Neural cell (in vitro differentiated cells): Measurements from ENCODE around the gene RPRD1A. TPM values are rescaled to one million over a fixed set of nuclear protein-coding genes. Genes with fewer than 3 reads are reported as not detected.

Source experiments
- H2AFZ ChIP-seq: fragments of 200-600, 300-800 bp; sonication (generic), shearing (Covaris generic); 2 replicates; pipeline ENCODE4 v1.6.0; 2014; ENCODE audit warnings: low read depth, mild to moderate bottlenecking, antibody characterized with exemption, low read length, moderate library complexity
- H3F3A ChIP-seq: fragments of 200-600 bp; shearing (Covaris generic); 2 replicates; pipeline ENCODE4 v1.6.1; 2016; ENCODE audit warnings: mild to moderate bottlenecking, moderate library complexity, mixed read lengths, antibody characterized with exemption, low read length; ENCODE audit not compliant: insufficient read depth, poor library complexity, severe bottlenecking
- H3K27ac ChIP-seq: fragments of 200-600, 300-800 bp; sonication (generic), shearing (Covaris generic); 2 replicates; pipeline ENCODE4 v1.5.1; 2014; ENCODE audit warnings: mild to moderate bottlenecking, low read length, moderate library complexity
- H3K27me3 ChIP-seq: fragments of 300-800, 200-600 bp; sonication (generic), shearing (Covaris generic); 2 replicates; pipeline ENCODE4 v1.6.0; 2014; ENCODE audit warnings: mild to moderate bottlenecking, low read depth, low read length, moderate library complexity; ENCODE audit not compliant: insufficient read depth
- H3K36me3 ChIP-seq: fragments of 300-800, 200-600 bp; sonication (generic), shearing (Covaris generic); 2 replicates; pipeline ENCODE4 v1.5.1; 2014; ENCODE audit warnings: mild to moderate bottlenecking, antibody characterized with exemption, low read length, moderate library complexity; ENCODE audit not compliant: insufficient read depth
- H3K4me2 ChIP-seq: fragments of 300-800, 200-600 bp; sonication (generic), shearing (Covaris generic); 2 replicates; pipeline ENCODE4 v1.6.0; 2014; ENCODE audit warnings: mild to moderate bottlenecking, low read length
- H3K4me3 ChIP-seq: fragments of 300-800, 200-600 bp; sonication (generic), shearing (Covaris generic); 2 replicates; pipeline ENCODE4 v1.5.1; 2014; ENCODE audit warnings: mild to moderate bottlenecking, low read length, moderate library complexity
- H3K79me2 ChIP-seq: fragments of 200-600 bp; shearing (Covaris generic); replicated peaks from 2 replicates; pipeline ENCODE4 v1.6.0; 2014; ENCODE audit warnings: mild to moderate bottlenecking, low read length, moderate library complexity; ENCODE audit not compliant: insufficient read depth
- H3K9ac ChIP-seq: fragments of 300-800, 200-600 bp; sonication (generic), shearing (Covaris generic); 2 replicates; pipeline ENCODE4 v1.6.1; 2016; ENCODE audit warnings: mild to moderate bottlenecking, low read length, mixed read lengths
- H3K9me2 ChIP-seq: fragments of 200-600 bp; shearing (Covaris generic); 2 replicates; pipeline ENCODE4 v1.6.1; 2016; ENCODE audit warnings: mild to moderate bottlenecking, low read length, mixed read lengths; ENCODE audit not compliant: insufficient read depth
- H3K9me3 ChIP-seq: fragments of 200-600, 300-800 bp; sonication (generic), shearing (Covaris generic); 2 replicates; pipeline ENCODE4 v1.6.1; 2016; ENCODE audit warnings: mild to moderate bottlenecking, mixed run types, low read length, moderate library complexity, mixed read lengths
- H4K20me1 ChIP-seq: fragments of 200-600 bp; shearing (Covaris generic); 2 replicates; pipeline ENCODE4 v1.6.1; 2016; ENCODE audit warnings: mild to moderate bottlenecking, mixed run types; ENCODE audit not compliant: insufficient read depth
- EP300 ChIP-seq: fragments of 450-650 bp; conservative IDR thresholded peaks from 2 replicates; pipeline ENCODE4 v1.6.1; 2014; ENCODE audit warnings: antibody characterized with exemption, mild to moderate bottlenecking, moderate library complexity; ENCODE audit not compliant: poor library complexity, severe bottlenecking
- EZH2 ChIP-seq: fragments of 200-600, 300-800 bp; shearing (Covaris generic), sonication (generic); IDR thresholded peaks from 2 replicates; pipeline ENCODE4 v1.6.1; 2014; ENCODE audit warnings: antibody characterized with exemption, low read length, borderline replicate concordance, mild to moderate bottlenecking; ENCODE audit not compliant: insufficient read depth, poor library complexity, severe bottlenecking
- MXI1 ChIP-seq: fragments of 450-650 bp; conservative IDR thresholded peaks from 2 replicates; pipeline ENCODE4 v1.6.1; 2014; ENCODE audit warnings: antibody characterized with exemption, mild to moderate bottlenecking; ENCODE audit not compliant: poor library complexity, severe bottlenecking
- POLR2AphosphoS5 ChIP-seq: IDR thresholded peaks from 2 replicates; pipeline ENCODE4 v1.6.1; 2012
- RAD21 ChIP-seq: fragments of 450-650 bp; conservative IDR thresholded peaks from 2 replicates; pipeline ENCODE4 v1.6.1; 2014; ENCODE audit warnings: antibody characterized with exemption, mild to moderate bottlenecking, moderate library complexity
- REST ChIP-seq: IDR thresholded peaks from 2 replicates; pipeline ENCODE4 v1.6.1; 2012; ENCODE audit warnings: borderline replicate concordance
- SMC3 ChIP-seq: fragments of 450-650 bp; conservative IDR thresholded peaks from 2 replicates; pipeline ENCODE4 v1.6.1; 2014; ENCODE audit warnings: antibody characterized with exemption, mild to moderate bottlenecking, moderate library complexity; ENCODE audit not compliant: poor library complexity
- TAF1 ChIP-seq: IDR thresholded peaks from 2 replicates; pipeline ENCODE4 v1.6.1; 2012; ENCODE audit warnings: low read depth
- polyA plus RNA-seq: library from polyadenylated mRNA; depleted of rRNA; stranded (reverse); fragments of >200 nt; gene quantifications from 2 replicates; pipeline ENCODE4 v1.2.3, GENCODE V29; 2014
- TF ChIP-seq, protein P1 (sequence below): fragments of 450-650 bp; IDR thresholded peaks from 2 replicates; pipeline ENCODE4 v1.5.1; 2014; ENCODE audit warnings: antibody characterized with exemption, mild to moderate bottlenecking, moderate library complexity; ENCODE audit not compliant: poor library complexity, severe bottlenecking

Gene RPRD1A
- polyA plus RNA-seq, 1 donor from 2014 or later = 129 TPM

DNA sequence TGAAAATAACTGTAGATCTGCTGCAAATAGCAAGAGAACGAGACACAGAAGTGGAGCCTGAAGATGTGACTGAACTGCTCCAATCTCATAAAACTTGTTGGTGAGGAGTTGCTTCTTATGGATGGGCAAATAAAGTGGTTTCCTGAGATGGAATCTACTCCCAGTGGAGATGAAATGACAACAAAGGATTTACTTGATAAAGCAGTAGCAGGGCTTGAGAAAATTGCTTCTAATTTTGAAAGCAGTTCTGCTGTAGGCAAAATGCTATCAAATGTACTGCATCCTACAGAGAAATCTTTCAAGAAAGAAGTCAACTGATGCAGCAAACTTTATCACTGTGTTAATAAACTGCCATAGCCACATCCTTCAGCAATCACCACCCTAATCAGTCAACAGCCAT, 44.0 kb downstream of the RPRD1A start:
- no peaks in the 10 kb centered on the region for H4K20me1 ChIP-seq
- no peak overlapping the region for H3K4me2 ChIP-seq
- no peak overlapping the region for H3K27ac ChIP-seq
- H3K4me3 ChIP-seq = no peak overlapping the region
- no peaks in the 10 kb centered on the region for H3K9me3 ChIP-seq
- no peak overlapping the region for H2AFZ ChIP-seq
- TF ChIP-seq POLR2AphosphoS5 (no peak), MXI1 (no peak), SMC3 (no peak), RAD21 (no peak), TAF1 (no peak), EP300 (no peak), EZH2 (no peak), REST (no peak)
- TF ChIP-seq, protein P1, sequence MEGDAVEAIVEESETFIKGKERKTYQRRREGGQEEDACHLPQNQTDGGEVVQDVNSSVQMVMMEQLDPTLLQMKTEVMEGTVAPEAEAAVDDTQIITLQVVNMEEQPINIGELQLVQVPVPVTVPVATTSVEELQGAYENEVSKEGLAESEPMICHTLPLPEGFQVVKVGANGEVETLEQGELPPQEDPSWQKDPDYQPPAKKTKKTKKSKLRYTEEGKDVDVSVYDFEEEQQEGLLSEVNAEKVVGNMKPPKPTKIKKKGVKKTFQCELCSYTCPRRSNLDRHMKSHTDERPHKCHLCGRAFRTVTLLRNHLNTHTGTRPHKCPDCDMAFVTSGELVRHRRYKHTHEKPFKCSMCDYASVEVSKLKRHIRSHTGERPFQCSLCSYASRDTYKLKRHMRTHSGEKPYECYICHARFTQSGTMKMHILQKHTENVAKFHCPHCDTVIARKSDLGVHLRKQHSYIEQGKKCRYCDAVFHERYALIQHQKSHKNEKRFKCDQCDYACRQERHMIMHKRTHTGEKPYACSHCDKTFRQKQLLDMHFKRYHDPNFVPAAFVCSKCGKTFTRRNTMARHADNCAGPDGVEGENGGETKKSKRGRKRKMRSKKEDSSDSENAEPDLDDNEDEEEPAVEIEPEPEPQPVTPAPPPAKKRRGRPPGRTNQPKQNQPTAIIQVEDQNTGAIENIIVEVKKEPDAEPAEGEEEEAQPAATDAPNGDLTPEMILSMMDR = no peak
- no peak overlapping the region for H3K9ac ChIP-seq
- no peaks in the 10 kb centered on the region for H3K36me3 ChIP-seq
- H3F3A ChIP-seq = no peaks in the 10 kb centered on the region
- H3K9me2 ChIP-seq = no peaks in the 10 kb centered on the region
- peaks cover 4% of the 10 kb centered on the region for H3K79me2 ChIP-seq
- no peaks in the 10 kb centered on the region for H3K27me3 ChIP-seq

GRCh38 chr18:36020174-36020711, 47.1 kb downstream of the RPRD1A start:
- no peak overlapping the region for H3K9ac ChIP-seq
- no peaks in the 10 kb centered on the region for H3F3A ChIP-seq
- H3K9me3 ChIP-seq = no peaks in the 10 kb centered on the region
- H3K9me2 ChIP-seq = no peaks in the 10 kb centered on the region
- H3K36me3 ChIP-seq = no peaks in the 10 kb centered on the region
- TF ChIP-seq, protein P1 = no peak
- no peak for TF ChIP-seq SMC3
- no peak for TF ChIP-seq MXI1
- no peak for TF ChIP-seq POLR2AphosphoS5
- no peak for TF ChIP-seq TAF1
- no peak for TF ChIP-seq RAD21
- no peak overlapping the region for H2AFZ ChIP-seq
- H3K4me3 ChIP-seq = no peak overlapping the region
- no peaks in the 10 kb centered on the region for H3K79me2 ChIP-seq
- no peak overlapping the region for H3K27ac ChIP-seq
- H4K20me1 ChIP-seq = no peaks in the 10 kb centered on the region
- no peaks in the 10 kb centered on the region for H3K27me3 ChIP-seq
- H3K4me2 ChIP-seq = no peak overlapping the region
